HCT116 (cell line): Measurements from ENCODE around the gene EFCAB12. TPM values are rescaled to one million over a fixed set of nuclear protein-coding genes. Genes with fewer than 3 reads are reported as not detected.

Experiments used
- ATAC-seq: fragments of 200-7000 bp; cut with Tn5 transposase; 2 replicates; pipeline ENCODE4 v1.9.1; 2020; ENCODE audit warnings: mild to moderate bottlenecking, moderate library complexity
- BruUV-seq: library from RNA; stranded (reverse); fragments of 400-500 nt; replicated peaks from 2 replicates; lab custom pipeline; 2021; lab: Mats Ljungman, UMichigan
- CTCF ChIA-PET: fragments of 300-600 bp; sonication (Branson Sonifier 250); formaldehyde crosslinking; loops from one replicate; lab custom pipeline; 2021; ENCODE audit warnings: antibody characterized with exemption; lab: Charles Lee
- POLR2A ChIA-PET: fragments of 300-600, 350-600 bp; sonication (Branson Sonifier 250); formaldehyde crosslinking; loops from one replicate; lab custom pipeline; 2021; ENCODE audit warnings: antibody characterized with exemption; lab: Charles Lee
- RAD21 ChIA-PET, 2 experiments: fragments of 300-600 bp; sonication (Branson Sonifier 250); formaldehyde crosslinking; loops; one replicate each; lab custom pipeline; 2023; ENCODE audit warnings: low total read pairs in 2 of 2; ENCODE audit not compliant: uncharacterized antibody in 2 of 2, unreplicated experiment in 2 of 2, low non-redundant PET in 1 of 2; lab: Charles Lee
- DNase-seq: peaks from one replicate; pipeline ENCODE4 v3.0.0-alpha.2; 2010; ENCODE audit warnings: low read depth, low spot score
- H2AFZ ChIP-seq: fragments of 200-600 bp; shearing (Covaris generic), sonication (generic); 2 replicates; pipeline ENCODE4 v1.6.1; 2017; ENCODE audit warnings: low read depth, mixed run types, mixed read lengths, antibody characterized with exemption, low read length; ENCODE audit not compliant: poor library complexity, severe bottlenecking
- H3K27ac ChIP-seq: 2 replicates; pipeline ENCODE4 v1.5.1; 2012; ENCODE audit warnings: low read depth, low read length
- H3K27me3 ChIP-seq: fragments of 200-600 bp; sonication (generic); 2 replicates; pipeline ENCODE4 v1.6.1; 2016; ENCODE audit warnings: mixed run types, low read length, mixed read lengths; ENCODE audit not compliant: insufficient read depth
- H3K36me3 ChIP-seq, 2 experiments: fragments of 200-500 bp in 1 of 2; fragments of 200-600 bp in 1 of 2; sonication (Bioruptor generic) in 1 of 2; sonication (generic) in 1 of 2; 2 replicates each; pipeline versions ENCODE4 v1.5.1 to v1.6.1; 2014 to 2016; ENCODE audit warnings: low read length in 2 of 2, inconsistent platforms in 1 of 2, mixed read lengths in 1 of 2, mixed run types in 1 of 2; ENCODE audit not compliant: insufficient read depth in 2 of 2, control insufficient read depth in 1 of 2
- H3K4me1 ChIP-seq, 2 experiments: fragments of 200-600 bp in 1 of 2; sonication (generic) in 1 of 2; 2 replicates each; pipeline versions ENCODE4 v1.5.1 to v1.6.1; 2012 to 2017; ENCODE audit warnings: low read length in 2 of 2, inconsistent platforms in 1 of 2, mild to moderate bottlenecking in 1 of 2, mixed read lengths in 1 of 2, mixed run types in 1 of 2, moderate library complexity in 1 of 2; ENCODE audit not compliant: insufficient read depth in 2 of 2, control insufficient read depth in 1 of 2
- H3K4me2 ChIP-seq: fragments of 200-600 bp; sonication (generic); 2 replicates; pipeline ENCODE4 v1.6.1; 2017; ENCODE audit warnings: mixed run types, low read length, mixed read lengths
- H3K4me3 ChIP-seq, 2 experiments: fragments of 200-600 bp in 1 of 2; sonication (generic) in 1 of 2; replicated peaks in 1 of 2; 2 replicates each; pipeline ENCODE4 v1.5.1; 2011 to 2016; ENCODE audit warnings: low read length in 2 of 2, control low read depth in 1 of 2, low read depth in 1 of 2, mild to moderate bottlenecking in 1 of 2, mixed read lengths in 1 of 2, mixed run types in 1 of 2
- H3K79me2 ChIP-seq: fragments of 200-600 bp; sonication (generic); 2 replicates; pipeline ENCODE4 v1.6.1; 2017; ENCODE audit warnings: mild to moderate bottlenecking, mixed run types, low read length, moderate library complexity, mixed read lengths; ENCODE audit not compliant: insufficient read depth
- H3K9ac ChIP-seq: fragments of 200-600 bp; sonication (generic); 2 replicates; pipeline ENCODE4 v1.6.1; 2016; ENCODE audit warnings: low read length, mixed read lengths
- H3K9me2 ChIP-seq: fragments of 200-600 bp; sonication (generic), shearing (Covaris generic); 2 replicates; pipeline ENCODE4 v1.6.1; 2017; ENCODE audit warnings: mixed run types, mild to moderate bottlenecking, moderate library complexity; ENCODE audit not compliant: insufficient read depth
- H3K9me3 ChIP-seq, 2 experiments: fragments of 200-500 bp in 1 of 2; fragments of 200-600 bp in 1 of 2; sonication (Bioruptor generic) in 1 of 2; sonication (generic) in 1 of 2; 2 replicates each; pipeline ENCODE4 v1.6.1; 2014 to 2017; ENCODE audit warnings: low read length in 2 of 2, mixed read lengths in 2 of 2, inconsistent platforms in 1 of 2, low read depth in 1 of 2, mild to moderate bottlenecking in 1 of 2, mixed run types in 1 of 2, moderate library complexity in 1 of 2; ENCODE audit not compliant: control insufficient read depth in 1 of 2, insufficient read depth in 1 of 2
- H4K20me1 ChIP-seq: fragments of 200-600 bp; sonication (generic), shearing (Covaris generic); 2 replicates; pipeline ENCODE4 v1.6.1; 2017; ENCODE audit warnings: mixed run types, mild to moderate bottlenecking, moderate library complexity; ENCODE audit not compliant: insufficient read depth
- CBX3 ChIP-seq: IDR thresholded peaks from 2 replicates; pipeline ENCODE4 v1.6.1; 2012; ENCODE audit warnings: low read depth
- CEBPB ChIP-seq: IDR thresholded peaks from 2 replicates; pipeline ENCODE4 v1.6.1; 2012; ENCODE audit warnings: low read depth
- EZH2 ChIP-seq: fragments of 200-600 bp; sonication (generic); IDR thresholded peaks from 2 replicates; pipeline ENCODE4 v1.6.1; 2017; ENCODE audit warnings: antibody characterized with exemption, mixed run types
- EZH2phosphoT487 ChIP-seq: fragments of 200-600 bp; IDR thresholded peaks from 2 replicates; pipeline ENCODE4 v1.6.1; 2018; ENCODE audit warnings: antibody characterized with exemption, borderline replicate concordance
- JUND ChIP-seq: IDR thresholded peaks from 2 replicates; pipeline ENCODE4 v1.6.1; 2012
- MAX ChIP-seq: IDR thresholded peaks from 2 replicates; pipeline ENCODE4 v1.6.1; 2012
- TCF7L2 ChIP-seq: IDR thresholded peaks from 2 replicates; pipeline ENCODE4 v1.7.0; 2011; ENCODE audit warnings: borderline replicate concordance, inconsistent platforms; ENCODE audit not compliant: insufficient read depth, insufficient read length; ENCODE audit errors: extremely low read depth
- ZNF274 ChIP-seq: fragments of 200-500 bp; sonication (Bioruptor generic); IDR thresholded peaks from 2 replicates; pipeline ENCODE4 v1.6.1; 2014; ENCODE audit warnings: mild to moderate bottlenecking, low read depth, low read length, inconsistent platforms
- intact Hi-C: fragments of 100-400 bp; cut with micrococcal nuclease; formaldehyde crosslinking; loops from 2 replicates; pipeline ENCODE4 v1.10.0; 2022
- total RNA-seq: library from RNA; stranded (reverse); gene quantifications from one replicate; pipeline ENCODE4 v1.2.1, GENCODE V29; 2021; ENCODE audit not compliant: unreplicated experiment
- TF ChIP-seq, protein P1 (sequence below): IDR thresholded peaks from 2 replicates; pipeline ENCODE4 v1.6.1; 2012

EFCAB12 gene
- total RNA-seq, 1 experiment from 2014 or later, result 0.42 TPM

DNA sequence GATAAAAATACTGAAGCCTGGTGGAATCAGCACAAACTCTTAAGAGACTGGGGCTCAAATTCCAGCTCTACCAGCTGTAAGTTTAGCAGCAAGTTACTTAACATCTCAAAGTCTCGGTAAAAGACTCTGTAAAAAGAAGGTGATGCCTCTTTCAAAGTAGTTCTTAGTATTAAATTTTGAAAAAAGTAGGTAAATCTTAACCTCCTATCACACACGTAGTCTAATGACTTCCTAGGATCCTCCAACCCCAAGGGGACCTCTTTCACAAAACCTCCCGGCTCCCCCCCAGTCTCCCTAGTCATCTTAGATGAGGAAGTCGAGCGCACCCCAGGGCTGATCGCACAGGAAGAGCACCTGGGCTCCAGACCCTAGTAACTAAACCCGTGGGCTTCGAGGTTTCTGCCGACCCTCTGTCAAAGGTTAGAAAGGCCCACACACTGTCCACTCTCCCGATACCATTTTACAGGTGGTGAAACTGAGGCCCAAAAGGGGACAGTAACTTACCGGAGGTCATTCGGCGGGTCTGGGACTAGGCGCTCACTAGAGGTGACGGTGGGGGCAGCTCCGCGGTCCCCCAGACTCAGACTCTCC, 10.9 kb upstream of the EFCAB12 start:
- H3K27me3 ChIP-seq, result no peaks in the 10 kb centered on the region
- peaks cover 46% of the 10 kb centered on the region for H3K79me2 ChIP-seq
- H3K9me3 ChIP-seq, result no peaks in the 10 kb centered on the region
- DNase-seq (no peak), ATAC-seq (peak; percentile 5)
- no peaks in the 10 kb centered on the region for H3K9me2 ChIP-seq
- H2AFZ ChIP-seq, result peak overlapping the region; percentile 92
- intact Hi-C loops, result no loop called here
- BruUV-seq, result TSS peak; percentile 60
- H3K4me3 ChIP-seq, result peak overlapping the region; percentile 90 to 99
- H3K36me3 ChIP-seq, result peaks cover 25% of the 10 kb centered on the region in 2 experiments
- peaks cover 9 to 18% of the 10 kb centered on the region in 2 experiments; a peak in 3 of 4 replicates for H3K4me1 ChIP-seq
- ChIA-PET CTCF (interaction anchor here (1.4 kb wide), 1 partner anchor 123 kb away, joined by 4 read pairs; a partner anchor contains a TSS), RAD21 (no interaction called here), POLR2A (interaction anchor here (0.8 to 1.9 kb wide), 5 partner anchors 9 to 187 kb away, joined by 3 to 8 read pairs (median 4); no protein-coding TSS in a partner anchor)
- peak overlapping the region; percentile 93 for H3K9ac ChIP-seq
- peak overlapping the region; percentile 87 for H3K4me2 ChIP-seq
- no peak for TF ChIP-seq CEBPB
- TF ChIP-seq EZH2, result no peak
- no peak for TF ChIP-seq ZNF274
- TF ChIP-seq TCF7L2, result no peak
- TF ChIP-seq JUND, result no peak
- TF ChIP-seq CBX3, result no peak
- TF ChIP-seq, protein P1, sequence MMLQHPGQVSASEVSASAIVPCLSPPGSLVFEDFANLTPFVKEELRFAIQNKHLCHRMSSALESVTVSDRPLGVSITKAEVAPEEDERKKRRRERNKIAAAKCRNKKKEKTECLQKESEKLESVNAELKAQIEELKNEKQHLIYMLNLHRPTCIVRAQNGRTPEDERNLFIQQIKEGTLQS, result no peak
- peak; percentile 33; the same call in 1 of the 2 replicates for TF ChIP-seq MAX
- peak overlapping the region; percentile 69 for H3K27ac ChIP-seq
- H4K20me1 ChIP-seq, result no peaks in the 10 kb centered on the region

DNA sequence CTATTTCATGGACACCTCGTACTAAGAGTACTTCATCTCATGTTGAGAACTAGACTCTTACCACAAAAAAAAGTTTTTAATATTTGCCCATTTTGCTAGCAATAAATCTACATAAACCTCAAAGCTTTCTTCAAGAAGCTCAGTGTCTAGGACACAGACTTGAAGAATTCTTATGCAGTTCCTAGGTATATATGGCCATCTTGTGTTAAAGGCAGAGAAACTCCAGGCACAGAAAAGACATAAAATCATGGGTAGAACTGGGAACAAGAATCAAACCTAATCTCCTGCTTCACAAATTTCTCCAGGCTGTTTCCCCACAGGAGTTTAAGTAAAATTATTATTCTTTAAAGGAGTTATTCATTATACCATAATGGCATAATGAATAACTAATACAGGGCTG, 6.9 kb upstream of the EFCAB12 start:
- no peak for ATAC-seq
- ChIA-PET POLR2A (no interaction called here), RAD21 (no interaction called here), CTCF (no interaction called here)
- H3K4me3 ChIP-seq, result no peak overlapping the region
- DNase-seq, result no peak
- H3K27ac ChIP-seq, result no peak overlapping the region
- peaks cover 4 to 8% of the 10 kb centered on the region in 2 experiments; a peak in 3 of 4 replicates for H3K4me1 ChIP-seq
- H3K79me2 ChIP-seq, result peaks cover 39% of the 10 kb centered on the region
- H3K27me3 ChIP-seq, result no peaks in the 10 kb centered on the region
- TF ChIP-seq EZH2phosphoT487 (no peak), CBX3 (no peak)
- TF ChIP-seq, all 23 proteins: peak for 0
- Histone ChIP-seq H3K36me3 (peaks cover 55 to 59% of the 10 kb centered on the region in 2 experiments), H3K9me2 (no peaks in the 10 kb centered on the region), H3K9ac (no peak overlapping the region), H4K20me1 (no peaks in the 10 kb centered on the region), H2AFZ (no peak overlapping the region), H3K9me3 (no peaks in the 10 kb centered on the region), H3K4me2 (no peak overlapping the region)
- intact Hi-C loops, result no loop called here
- no TSS peak for BruUV-seq
